GM12872 (cell line): ENCODE data around the gene DUXA.

Experiments used
- CTCF ChIP-seq: IDR thresholded peaks from 3 replicates; pipeline ENCODE4 v1.5.1; 2011; ENCODE audit warnings: low read depth, mild to moderate bottlenecking, low read length, moderate library complexity; ENCODE audit not compliant: insufficient read depth

Gene DUXA

GRCh38 chr19:57123882-57124281, 43.4 kb downstream of the DUXA start:
- no peak for TF ChIP-seq CTCF

GRCh38 chr19:57118848-57119247, 48.4 kb downstream of the DUXA start:
- no peak for TF ChIP-seq CTCF

GRCh38 chr19:57111329-57111644, 56.0 kb downstream of the DUXA start:
- no peak for TF ChIP-seq CTCF

GRCh38 chr19:57110592-57111328, 56.5 kb downstream of the DUXA start:
- no peak for TF ChIP-seq CTCF

GRCh38 chr19:57106722-57107235, 60.5 kb downstream of the DUXA start:
- no peak for TF ChIP-seq CTCF

- TF ChIP-seq CTCF = no peak
These were observed 61.1 kb downstream of the DUXA start for GRCh38 chr19:57105976-57106721.
